Left hindlimb (tissue), 1 donor: ENCODE data around the gene IL22.

Experiments used
- DNase-seq: peaks from one replicate; pipeline ENCODE4 v3.0.0-alpha.2; 2018

IL22 gene

DNA sequence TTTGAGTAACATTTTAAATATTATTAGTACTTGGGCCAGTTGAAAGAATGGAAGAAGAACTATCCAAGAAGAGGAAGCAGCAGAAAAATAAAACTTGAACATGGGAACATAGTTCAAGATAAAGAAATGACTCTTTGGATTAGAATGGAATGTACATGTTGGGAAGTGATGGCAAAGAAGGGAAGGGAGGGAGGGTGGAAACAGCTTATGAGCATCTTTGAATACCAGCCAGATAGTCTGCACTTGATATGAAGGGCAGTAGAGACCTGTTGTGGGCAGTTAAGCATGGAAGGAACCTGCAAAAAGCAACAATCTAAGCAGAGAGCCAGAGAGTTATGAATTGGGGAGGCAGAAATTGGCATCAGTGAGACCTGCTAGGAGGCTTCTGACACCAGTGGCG is 10.0 kb upstream of the IL22 start:
- no peak for DNase-seq

DNA sequence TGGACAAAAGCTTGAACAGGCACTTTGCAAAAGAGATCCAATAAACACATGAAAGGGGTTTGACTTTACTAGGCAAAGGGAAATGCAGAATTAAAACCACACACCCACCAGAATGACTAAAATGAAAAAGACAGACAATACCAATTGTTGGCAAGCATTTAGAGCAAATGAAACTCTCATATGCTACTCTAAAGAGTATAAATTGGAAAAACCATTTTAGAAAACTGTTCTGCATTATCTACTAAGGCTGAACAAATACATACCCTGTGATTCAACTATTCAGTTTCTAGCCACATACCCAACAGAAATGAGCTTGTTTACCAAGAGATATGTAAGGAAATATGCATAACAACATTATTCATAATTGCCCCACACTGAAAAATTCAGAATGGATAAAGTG is 8.5 kb upstream of the IL22 start:
- no peak for DNase-seq

DNA sequence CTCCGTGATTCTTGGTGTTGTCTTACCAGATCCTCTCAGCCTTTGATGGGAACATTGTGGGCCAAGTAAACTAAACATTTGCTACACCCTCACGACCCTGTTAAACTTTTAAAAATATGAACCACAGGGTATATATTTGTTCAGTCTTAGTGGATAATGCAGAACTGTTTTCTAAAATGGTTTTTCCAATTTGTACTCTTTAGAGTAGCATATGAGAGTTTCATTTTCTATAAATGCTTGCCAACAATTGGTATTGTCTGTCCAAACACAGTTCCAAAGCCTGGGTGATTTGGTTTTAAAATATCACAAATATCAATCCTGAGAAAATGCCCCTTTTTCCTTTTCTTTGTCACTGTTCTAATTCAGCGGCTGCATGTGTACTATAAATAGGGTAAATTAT is 6.7 kb upstream of the IL22 start:
- no peak for DNase-seq

DNA sequence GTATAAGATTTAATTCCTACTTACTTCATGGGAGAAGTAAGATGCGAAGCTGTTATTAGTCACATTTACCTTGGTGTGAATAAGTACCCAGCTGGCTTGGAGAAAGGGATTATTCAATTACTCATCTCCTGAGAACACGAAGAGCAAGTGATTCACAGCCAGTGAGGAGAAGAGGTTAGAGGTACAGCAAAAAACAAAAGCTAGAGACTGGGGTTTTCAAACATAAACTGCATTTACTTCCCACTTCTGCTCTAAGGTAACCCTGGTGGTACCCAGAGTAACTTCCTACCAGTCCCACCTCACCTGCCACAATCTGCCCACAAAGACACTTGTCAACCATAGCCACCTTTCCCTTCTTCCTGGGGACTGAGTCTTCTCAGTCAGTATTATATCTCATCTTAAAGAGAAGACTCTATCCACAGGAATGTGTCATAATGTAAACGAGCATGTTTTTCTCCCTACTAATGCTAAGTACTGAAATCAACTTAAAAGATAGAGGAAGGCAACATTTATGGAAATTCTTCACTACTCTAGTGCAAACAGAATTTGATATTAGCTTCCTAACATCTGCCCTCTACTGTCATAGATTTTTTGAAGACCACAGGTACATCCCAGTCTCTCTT is 6.0 kb upstream of the IL22 start:
- no peak for DNase-seq

DNA sequence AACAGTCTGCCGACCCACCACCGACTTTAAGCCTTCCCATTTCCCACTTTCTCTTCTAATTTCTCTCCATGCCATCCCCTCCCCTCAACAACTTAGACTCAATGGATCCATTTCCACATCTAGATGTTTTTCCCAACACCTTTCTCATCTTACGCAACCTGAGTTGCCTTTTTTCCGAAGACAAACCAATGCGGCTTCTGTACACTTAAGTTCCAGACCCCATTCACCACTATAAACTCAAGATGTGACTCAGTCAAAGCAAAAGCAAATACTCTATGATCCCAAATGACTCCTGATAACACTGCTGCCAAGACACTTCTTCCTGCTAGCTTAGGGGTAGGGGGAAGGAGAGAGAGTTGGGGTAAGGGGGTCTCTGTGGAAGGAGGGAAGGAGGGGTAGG is 1.3 kb downstream of the IL22 start:
- no peak for DNase-seq

DNA sequence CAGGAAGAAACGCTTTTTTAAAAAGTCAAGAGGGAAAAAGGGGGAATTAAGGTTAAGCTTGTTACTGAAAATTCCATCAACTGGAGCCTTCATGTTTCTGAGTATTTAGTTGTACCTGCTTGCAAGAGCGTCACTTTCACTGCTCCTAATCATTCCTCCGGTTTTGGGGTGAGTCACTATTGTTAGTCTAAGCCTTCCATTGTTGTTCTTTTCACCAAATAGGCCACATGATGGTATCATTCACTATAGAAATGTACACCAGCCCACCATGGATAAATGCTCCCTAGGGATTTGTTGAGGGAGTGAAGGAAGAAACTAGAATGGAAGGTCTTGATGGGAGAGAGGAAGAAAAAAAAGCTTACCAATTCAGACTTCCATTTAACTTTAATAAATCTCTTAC is 3.0 kb downstream of the IL22 start:
- DNase-seq: no peak

DNA sequence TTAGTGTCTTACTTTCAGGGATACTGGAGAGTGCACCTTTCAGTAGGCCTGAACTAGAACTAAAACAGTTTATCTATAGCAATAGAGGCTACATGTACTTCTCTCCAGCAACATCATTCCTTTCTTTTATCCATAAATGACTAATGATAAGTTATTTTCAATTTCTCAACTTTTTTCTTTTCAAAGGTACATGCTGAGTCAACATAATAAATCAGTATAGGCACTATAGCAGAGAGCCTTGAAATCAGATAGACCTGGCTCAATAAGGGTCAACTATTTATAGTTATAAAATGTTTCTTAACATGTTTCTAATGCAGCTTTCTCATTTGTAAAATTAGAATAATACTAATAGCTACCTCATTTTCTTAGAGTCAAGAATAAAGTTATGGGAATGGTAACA is 5.6 kb downstream of the IL22 start:
- no peak for DNase-seq

DNA sequence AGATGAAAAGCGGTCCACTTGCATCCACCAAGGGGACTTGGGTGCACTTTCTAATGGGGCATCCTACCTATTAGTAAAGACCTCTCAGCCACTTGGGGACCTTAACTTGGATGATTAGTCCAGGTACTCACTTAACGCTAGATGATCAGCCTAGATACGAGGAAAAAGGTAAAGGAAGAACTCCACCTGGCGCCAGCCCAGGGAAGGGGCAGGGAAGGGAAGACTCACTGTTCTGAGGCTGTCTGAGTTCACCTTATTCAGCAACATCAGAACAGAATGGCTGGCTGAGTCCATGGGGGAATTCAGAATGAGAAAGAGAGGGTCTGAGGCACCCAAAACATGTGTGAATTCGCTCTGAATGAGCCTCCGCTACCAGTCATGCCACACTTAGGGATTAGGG is 7.1 kb downstream of the IL22 start:
- no peak for DNase-seq

DNA sequence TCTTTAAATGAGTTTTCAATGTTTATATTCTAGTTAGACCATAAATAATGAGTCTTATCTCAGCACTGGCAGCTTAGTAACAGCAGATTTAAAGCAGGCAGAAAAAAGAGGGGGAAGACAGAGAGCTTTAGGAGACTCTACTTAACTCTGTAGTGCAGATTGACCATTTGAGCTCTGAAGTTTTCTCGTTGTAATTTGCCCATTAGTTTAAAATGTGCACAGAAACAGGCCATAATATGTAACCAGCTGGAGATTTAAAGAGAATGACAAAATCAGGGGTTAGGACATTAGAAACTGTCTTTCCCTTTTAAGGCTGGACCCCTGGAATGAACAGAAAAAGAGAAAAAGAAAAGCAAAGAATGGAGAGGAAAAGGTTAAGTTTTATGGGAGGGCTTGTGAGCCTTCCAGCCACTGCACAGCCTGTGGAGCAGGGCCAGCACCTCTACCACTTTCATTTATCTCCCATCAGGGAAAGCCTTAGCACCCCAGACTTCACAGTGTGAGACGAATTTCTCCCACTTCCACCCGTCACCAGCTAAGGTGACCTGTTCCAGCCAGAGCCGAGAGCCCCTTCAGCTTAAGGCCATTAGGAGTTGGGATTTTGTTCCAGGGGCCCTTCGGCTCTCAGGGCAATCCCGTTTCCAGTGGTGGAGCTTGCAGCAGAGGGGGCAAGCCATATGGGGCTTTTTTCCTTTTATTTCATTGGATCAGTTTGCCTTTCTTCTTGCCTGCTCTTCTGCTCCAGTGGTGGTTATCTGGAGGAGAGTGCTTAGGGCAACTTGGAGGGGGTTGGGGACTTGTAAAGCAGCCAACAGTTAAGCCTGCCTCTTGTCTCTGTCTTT is 8.0 kb downstream of the IL22 start:
- no peak for DNase-seq

DNA sequence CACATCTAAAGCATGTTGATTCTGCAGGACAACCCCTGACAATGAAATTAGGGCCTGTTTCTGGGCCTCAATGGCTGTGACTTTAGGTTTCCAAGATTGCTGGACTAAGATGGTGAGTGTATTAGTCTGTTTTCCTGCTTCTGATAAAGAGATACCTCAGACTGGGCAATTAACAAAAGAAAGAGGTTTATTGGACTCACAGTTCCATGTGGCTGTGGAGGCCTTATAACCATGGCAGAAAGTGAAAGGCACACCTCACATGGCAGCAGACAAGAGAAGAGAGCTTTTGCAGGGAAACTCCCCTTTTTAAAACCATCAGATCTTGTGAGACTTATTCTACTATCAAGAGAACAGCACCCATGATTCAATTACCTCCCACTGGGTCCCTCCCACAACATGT is 10.6 kb downstream of the IL22 start:
- DNase-seq: no peak

DNA sequence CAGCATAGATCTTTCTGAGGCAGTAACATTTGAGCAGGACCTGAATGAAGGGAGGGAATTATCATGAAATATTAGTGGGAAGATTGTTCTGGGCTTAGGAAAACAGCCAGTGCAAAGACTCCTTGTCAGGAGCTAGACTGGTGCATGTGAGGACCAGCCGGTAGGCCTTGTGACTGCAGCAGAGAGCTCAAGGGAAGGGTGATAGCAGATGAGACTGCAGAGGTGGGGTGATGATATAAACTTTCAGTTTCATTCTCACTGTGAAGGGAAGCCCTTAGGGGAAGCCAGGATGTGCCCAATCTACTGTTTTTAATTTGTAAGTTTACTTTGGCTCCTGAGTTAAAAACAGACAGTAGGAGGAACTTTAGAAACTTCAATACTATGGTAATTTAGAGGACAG is 12.4 kb downstream of the IL22 start:
- no peak for DNase-seq

DNA sequence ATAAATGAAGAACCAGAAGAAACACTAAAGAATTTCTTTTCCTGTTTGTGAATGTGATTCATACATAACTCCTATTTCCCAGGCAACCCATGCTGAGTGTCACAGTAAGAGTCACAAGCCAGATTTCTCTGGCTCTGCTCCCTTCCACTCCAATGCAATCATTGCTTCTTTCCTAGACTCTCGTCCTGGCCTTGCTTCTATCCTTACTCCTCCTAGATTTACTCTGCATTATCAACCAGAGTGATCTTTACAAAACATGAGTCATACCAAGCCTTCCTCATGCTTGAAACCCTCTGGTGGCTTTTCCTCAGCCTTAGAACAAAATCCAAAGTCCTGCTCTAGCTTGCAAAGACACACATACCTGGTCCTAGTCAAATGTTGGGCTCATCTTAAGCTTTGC is 13.3 kb downstream of the IL22 start:
- DNase-seq: no peak

DNA sequence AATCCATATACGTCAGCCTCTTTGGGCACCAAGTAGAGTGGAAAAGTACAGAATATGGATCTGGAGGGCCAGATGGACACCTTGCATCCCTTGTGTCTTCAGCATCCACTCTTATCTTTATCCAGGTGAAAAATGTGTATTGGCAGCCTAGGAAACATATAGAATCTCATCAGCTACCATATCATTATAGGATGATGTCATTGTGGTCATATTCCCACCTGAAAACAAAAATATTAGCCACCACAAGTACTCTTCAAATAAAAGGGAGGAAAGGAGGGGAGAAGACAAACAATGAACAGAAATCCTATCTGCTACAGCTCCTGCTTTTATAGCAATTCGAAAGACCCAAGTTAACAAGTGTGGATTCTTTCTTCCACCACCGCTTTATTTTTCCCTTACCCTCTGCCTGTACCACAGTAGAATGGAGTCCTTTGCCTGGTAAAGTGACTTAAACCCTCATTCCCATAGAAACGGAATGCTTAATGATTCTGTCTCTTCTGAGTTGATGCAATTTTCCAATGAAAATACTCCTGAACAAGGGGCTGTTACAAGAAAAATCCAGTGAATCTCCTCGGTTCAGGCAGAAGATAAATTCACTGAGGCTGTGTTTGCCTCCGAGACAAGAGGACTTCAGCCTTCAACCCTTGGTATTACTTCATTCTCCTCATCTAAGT is 14.0 kb downstream of the IL22 start:
- no peak for DNase-seq

DNA sequence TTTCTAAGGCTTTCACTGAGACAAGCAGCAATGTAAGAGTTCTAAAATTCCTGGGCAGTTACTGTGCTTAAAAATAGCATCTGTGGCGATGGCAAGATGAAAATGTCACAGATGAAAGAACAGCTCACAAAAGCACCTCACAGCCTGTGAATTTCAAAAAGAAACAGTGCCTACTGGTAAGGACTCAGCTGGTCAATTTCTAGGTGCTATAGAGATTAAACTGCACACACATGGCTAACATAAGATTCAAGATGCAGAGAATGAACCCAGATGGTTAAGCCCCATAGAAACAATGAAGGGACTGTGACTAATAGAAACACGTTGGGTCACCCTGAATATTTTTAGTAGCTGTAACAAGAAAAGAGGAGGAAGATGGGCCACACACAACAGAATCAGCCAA is 15.8 kb downstream of the IL22 start:
- no peak for DNase-seq

DNA sequence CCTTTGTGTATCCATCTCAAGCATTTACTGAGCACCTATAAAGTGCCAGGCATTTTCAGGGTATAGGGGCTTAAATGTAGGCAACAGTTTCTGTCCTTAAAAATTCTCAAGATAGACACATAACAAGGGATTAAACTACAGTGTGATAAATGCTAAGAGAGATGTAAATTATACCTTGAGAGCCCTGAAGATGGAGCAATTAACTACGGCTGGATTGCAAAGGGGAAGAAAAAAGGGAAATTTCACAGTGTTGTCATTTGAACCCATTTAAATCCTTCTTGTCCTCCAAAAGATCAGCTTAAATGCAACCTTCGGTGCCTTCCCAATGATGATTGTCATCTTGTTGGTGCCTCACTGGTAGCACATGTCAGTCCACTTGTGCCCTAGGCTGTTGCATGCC is 16.3 kb downstream of the IL22 start:
- no peak for DNase-seq

DNA sequence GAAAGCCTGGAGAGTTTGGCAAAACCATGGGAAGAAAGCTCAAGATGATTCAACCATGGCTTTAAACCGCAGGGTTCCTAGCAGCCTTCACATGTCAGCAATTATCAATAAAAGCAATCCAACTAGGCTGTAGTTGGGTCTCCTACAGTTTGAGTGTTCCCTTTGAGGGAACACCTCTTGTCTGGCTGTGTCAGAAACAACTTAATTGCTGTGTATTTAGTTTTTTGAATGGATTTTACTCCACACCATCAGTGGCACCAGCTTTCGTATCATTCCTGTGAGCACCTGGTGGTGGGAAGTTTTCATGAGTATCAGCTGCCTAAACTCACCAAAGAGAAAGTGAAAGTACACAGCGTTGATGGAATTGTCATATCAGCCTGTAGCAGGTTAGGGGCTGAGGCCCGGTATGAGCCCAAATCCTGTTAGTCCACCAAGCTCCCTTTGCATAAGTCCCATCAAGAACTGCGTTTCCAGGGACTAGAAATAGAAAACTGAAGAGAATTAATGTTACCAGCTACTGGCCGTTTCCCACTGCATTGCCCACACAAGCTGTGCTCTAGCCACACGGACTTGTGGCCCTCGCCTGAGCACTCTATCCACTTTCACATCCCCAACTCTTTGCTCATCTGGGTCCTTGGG is 16.9 kb downstream of the IL22 start:
- DNase-seq: no peak

DNA sequence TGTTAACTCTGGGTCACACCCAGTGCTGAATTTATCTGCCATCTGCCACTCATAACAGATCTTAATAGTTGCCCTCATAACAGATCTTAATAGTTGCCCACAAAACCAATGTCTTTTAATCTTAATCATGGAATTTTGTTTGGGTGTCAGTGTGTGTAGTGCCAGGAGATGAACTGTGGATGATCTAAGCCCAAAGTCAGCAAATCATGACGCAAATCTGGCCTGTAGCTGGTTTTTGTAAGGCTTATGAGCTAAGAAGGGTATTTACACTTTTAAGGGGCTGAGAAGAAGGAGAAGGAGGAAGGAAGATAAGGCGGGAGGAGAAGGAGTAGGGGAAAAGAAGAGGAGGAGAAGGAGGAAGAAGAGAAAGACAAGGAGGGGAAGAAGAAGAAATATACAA is 17.8 kb downstream of the IL22 start:
- no peak for DNase-seq

DNA sequence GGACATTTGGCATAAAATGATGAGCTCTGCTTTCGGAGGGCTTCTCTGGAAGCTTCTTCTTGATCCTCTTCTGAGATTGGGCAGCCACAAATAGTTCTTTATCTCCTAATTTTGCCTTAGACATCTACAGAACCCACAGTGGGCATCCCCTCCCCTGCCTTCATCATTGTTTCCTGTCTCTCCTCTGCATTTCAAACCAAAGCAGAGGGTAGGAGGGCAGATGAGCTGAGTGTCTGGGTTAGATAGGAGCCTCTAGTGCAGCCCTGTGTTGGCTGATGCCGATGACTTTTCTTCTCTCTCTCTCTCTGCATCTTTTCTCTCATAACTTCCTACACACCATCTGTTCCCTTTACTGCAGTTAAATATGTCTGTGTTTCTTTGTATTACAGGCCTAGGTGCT is 19.3 kb downstream of the IL22 start:
- no peak for DNase-seq

DNA sequence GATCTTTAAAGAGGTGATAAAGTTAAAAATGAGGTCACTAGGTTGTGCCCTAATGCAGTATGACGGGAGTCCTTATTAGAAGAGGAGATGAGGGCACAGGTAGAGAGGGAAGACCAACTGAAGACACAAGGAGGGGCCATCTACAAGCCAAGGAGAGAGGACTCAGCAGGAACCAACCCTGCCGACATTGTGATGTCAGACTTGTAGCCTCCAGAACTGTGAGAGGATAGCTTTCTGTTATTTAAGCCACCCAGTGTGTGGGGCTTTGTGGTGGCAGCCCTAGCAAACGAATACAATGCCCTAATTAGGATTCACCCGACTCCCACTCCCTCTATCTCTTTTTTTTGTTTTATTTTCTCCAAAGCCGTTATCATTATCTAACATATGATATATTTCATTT is 19.9 kb downstream of the IL22 start:
- DNase-seq: no peak

DNA sequence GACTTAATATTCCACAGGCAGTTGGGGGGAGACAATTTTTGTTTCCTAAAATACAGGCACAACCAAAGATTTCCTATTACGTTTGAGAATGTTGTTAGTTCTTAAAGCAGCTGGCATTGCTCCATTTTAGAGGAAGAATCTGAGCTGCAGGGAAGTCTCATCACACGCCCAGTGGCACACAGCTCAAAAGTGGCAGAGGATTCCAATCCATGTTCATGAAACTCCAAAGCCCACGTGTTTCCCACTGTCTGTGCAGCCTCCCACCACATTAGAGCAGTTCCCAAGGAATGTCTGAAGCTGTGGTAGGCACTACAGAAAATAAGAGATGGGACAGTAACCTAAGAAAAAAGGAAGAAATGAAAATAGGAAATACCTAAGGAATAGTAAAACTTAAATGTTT is 21.7 kb downstream of the IL22 start:
- no peak for DNase-seq

DNA sequence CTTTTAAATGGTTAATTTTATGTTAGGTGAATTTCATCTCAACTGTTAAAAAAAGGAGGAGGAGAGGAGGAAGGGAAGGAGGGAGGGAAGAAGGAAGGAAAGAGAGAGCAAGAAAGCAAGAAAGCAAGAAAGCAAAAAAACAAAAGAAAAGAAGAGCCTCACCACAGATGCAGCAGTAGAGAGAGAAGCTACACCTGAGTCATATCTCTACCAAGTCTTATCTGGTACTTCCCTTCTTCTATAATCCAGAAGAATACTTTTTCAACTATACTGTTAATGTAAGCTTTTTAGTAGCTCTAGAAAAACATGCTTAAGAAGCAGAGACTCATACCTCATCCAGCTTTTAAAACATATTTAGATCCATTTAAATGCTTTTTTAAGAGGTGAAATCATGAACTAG is 22.2 kb downstream of the IL22 start:
- DNase-seq: no peak

DNA sequence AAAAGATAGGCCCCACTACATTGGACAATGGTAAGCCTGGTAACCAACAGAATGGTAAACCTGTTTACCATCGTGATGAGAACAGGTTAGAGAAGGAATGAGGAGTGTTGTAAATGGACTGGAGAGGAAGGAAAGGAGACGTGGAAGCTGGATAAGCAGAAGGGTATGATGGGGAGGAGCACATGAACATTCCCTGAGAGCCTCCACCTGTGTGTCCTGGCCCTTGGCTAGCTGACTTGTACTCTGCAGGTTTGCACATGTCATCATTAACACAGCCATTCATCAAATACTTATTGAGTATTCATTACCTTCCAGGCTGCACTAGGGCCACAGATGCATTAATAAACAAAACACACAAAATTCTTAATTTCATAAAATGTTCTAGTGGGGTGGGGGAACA is 23.4 kb downstream of the IL22 start:
- DNase-seq: no peak

DNA sequence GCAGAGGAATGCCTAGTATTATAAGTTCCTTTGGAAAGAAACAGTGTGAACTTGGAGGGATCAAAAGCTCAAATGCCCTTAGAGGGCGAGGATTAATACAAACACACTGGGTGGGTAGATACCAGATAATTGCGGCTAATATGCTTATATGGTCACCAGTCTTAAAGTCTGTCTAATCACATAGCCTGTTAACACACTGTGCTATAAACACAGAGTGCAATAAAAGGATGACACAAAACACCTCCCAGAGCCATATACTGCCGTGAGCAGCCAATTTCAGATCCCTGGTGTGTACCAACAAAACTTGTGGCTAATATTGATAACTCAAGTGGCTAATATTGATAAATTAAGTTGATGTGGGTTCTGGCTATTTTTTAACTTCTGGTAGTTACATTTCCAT is 26.0 kb downstream of the IL22 start:
- DNase-seq: no peak
